ENCODE measurements around the gene APOE. TPM values are rescaled to one million over a fixed set of nuclear protein-coding genes. Genes with fewer than 3 reads are reported as not detected.

APOE gene
- total and polyA plus RNA-seq, 2 of the 8 experiments (the other 6 are each of a cell fraction or from before 2014, with no cell fraction given): 629 to 1,258 TPM

- no peak overlapping the region for H2BK120ac ChIP-seq (replicated peaks; ENCODE audit: low read depth, low read length)
- FAIRE-seq (no peak), DNase-seq (ENCODE audit: low read depth in 1 of 2, low spot score in 2 of 2) (no peak)
- 23% methylated on average over 16 of the region's 40 CpGs; no CpG with 5 or more reads in 1 of the 2 experiments for WGBS, 2 experiments (ENCODE audit: extremely low coverage in 1 of 2, insufficient coverage in 1 of 2, insufficient read length in 1 of 2, insufficient replicate concordance in 2 of 2, low coverage in 1 of 2, low lambda C conversion rate in 2 of 2, missing lambda C conversion rate in 1 of 2)
- no peak for TF ChIP-seq ZNF274 (IDR thresholded peaks at IDR 0.05; ENCODE audit: borderline replicate concordance, extremely low read depth, low read length)
- peak; percentile 41 for TF ChIP-seq KDM4A (IDR thresholded peaks at IDR 0.05; ENCODE audit: low read depth, low read length, severe bottlenecking)
- peak in 1 of 2 experiments; percentile 33; a peak in 1 of 4 replicates for TF ChIP-seq HDAC2 (IDR thresholded peaks at IDR 0.05; ENCODE audit: borderline replicate concordance in 1 of 2, low read depth in 2 of 2, low read length in 2 of 2)
- H3K18ac ChIP-seq (ENCODE audit: extremely low read depth, low read length): no peak overlapping the region
- peak overlapping the region; percentile 86 for H4K8ac ChIP-seq (ENCODE audit: extremely low read depth, insufficient read depth, low read length)
- H3K23ac ChIP-seq (ENCODE audit: insufficient read length): no peak overlapping the region
- no peak overlapping the region for H2BK15ac ChIP-seq (ENCODE audit: low read length)
- peak overlapping the region; percentile 68 to 95 (median 86) for H3K4me3 ChIP-seq (ENCODE audit: extremely low read depth in 1 of 4, insufficient read depth in 2 of 4, low read depth in 3 of 4, low read length in 4 of 4)
- H2AFZ ChIP-seq (ENCODE audit: low read length): no peak overlapping the region
- no peak overlapping the region for H3K56ac ChIP-seq (replicated peaks; ENCODE audit: insufficient read length, low read depth, low read length)
- POLR2A ChIA-PET (ENCODE audit: partially characterized antibody): interaction anchor here (0.6 to 11.6 kb wide), 15 partner anchors 10 to 137 kb away, joined by 3 to 121 read pairs (median 7); partner anchors contain the start of genes APOC2, APOE, PPP1R37 and RELB
- H4K20me1 ChIP-seq (replicated peaks in 1 of 2; ENCODE audit: control insufficient read depth in 1 of 2, insufficient read depth in 2 of 2, low read length in 2 of 2): peaks cover 6 to 26% of the 10 kb centered on the region in 2 experiments
- H3K4me1 ChIP-seq (replicated peaks in 1 of 4; ENCODE audit: control insufficient read depth in 3 of 4, insufficient read depth in 4 of 4, low read length in 3 of 4): peaks cover 0 to 7% (median 6%) of the 10 kb centered on the region in 4 experiments; a peak in 6 of 7 replicates
- no peak overlapping the region for H2BK20ac ChIP-seq (ENCODE audit: low read length)
- H4K5ac ChIP-seq (ENCODE audit: insufficient read length, low read depth, low read length): no peak overlapping the region
- no peak overlapping the region for H4K91ac ChIP-seq (replicated peaks; ENCODE audit: insufficient read length, low read length)
- H3K79me1 ChIP-seq (ENCODE audit: low read depth, low read length): peaks cover 24% of the 10 kb centered on the region
- no peak overlapping the region for H3K14ac ChIP-seq (ENCODE audit: insufficient read length)
- no peak overlapping the region for H2BK12ac ChIP-seq (ENCODE audit: low read depth, low read length)
- no peak overlapping the region for H3K4ac ChIP-seq (replicated peaks; ENCODE audit: insufficient read length, low read depth, low read length)
- no peaks in the 10 kb centered on the region for H3K27me3 ChIP-seq (replicated peaks in 1 of 4; ENCODE audit: control insufficient read depth in 3 of 4, extremely low read depth in 1 of 4, insufficient read depth in 3 of 4, low read length in 3 of 4)
- H3K27ac ChIP-seq (ENCODE audit: low read depth, low read length): peak overlapping the region; percentile 35; the same call in 1 of the 2 replicates
- peaks cover 12% of the 10 kb centered on the region; the same call in 1 of the 2 replicates for H3K23me2 ChIP-seq (ENCODE audit: low read depth, low read length)
- CTCF ChIA-PET (ENCODE audit: partially characterized antibody): interaction anchor here (0.6 to 4.2 kb wide), 3 partner anchors 33 to 104 kb away, joined by 3 to 17 read pairs (median 3); no protein-coding TSS in a partner anchor
- peak overlapping the region; percentile 35; the same call in 1 of the 2 replicates for H2BK5ac ChIP-seq (ENCODE audit: low read depth, low read length)
- peaks cover 31 to 57% of the 10 kb centered on the region in 2 experiments for H3K79me2 ChIP-seq (ENCODE audit: control insufficient read depth in 1 of 2, insufficient read depth in 2 of 2, low read length in 2 of 2)
- H3K9ac ChIP-seq (replicated peaks in 1 of 4; ENCODE audit: extremely low read depth in 1 of 4, low read depth in 3 of 4, low read length in 3 of 4): peak overlapping the region; percentile 82 to 97 (median 88)
- peaks cover 0 to 2% (median 0%) of the 10 kb centered on the region in 4 experiments; a peak in 1 of 8 replicates for H3K36me3 ChIP-seq (ENCODE audit: control insufficient read depth in 2 of 4, insufficient read depth in 4 of 4, low read length in 3 of 4)
- peak overlapping the region; percentile 78 to 84 for H3K4me2 ChIP-seq (ENCODE audit: insufficient read depth in 1 of 2, low read depth in 2 of 2, low read length in 2 of 2)
- no peaks in the 10 kb centered on the region for H3K9me3 ChIP-seq (ENCODE audit: insufficient read depth in 2 of 2, low read depth in 1 of 2, low read length in 1 of 2)
- H2AK5ac ChIP-seq (ENCODE audit: low read depth, low read length): 0 out of 2 replicates have a peak overlapping the region, but pooled peaks have one; percentile 16
Observed at GRCh38 chr19:44955505-44956439, 50.2 kb downstream of the APOE start.

Measured in H1 (cell line).